HepG2 (cell line): Measurements from ENCODE around the gene MYBL2. TPM values are rescaled to one million over a fixed set of nuclear protein-coding genes. Genes with fewer than 3 reads are reported as not detected.

Experiments
- ATAC-seq: fragments of 200-7000 bp; cut with Tn5 transposase; 3 replicates; pipeline ENCODE4 v1.9.1; 2020; ENCODE audit warnings: mild to moderate bottlenecking, moderate library complexity
- BruUV-seq: library from RNA; stranded (reverse); fragments of 400-500 nt; replicated peaks from 2 replicates; lab custom pipeline; 2021; lab: Mats Ljungman, UMichigan
- CTCF ChIA-PET: fragments of 300-600 bp; formaldehyde crosslinking; extraction: SDS; loops from one replicate; lab custom pipeline; 2021; ENCODE audit warnings: low total read pairs, inconsistent platforms, low intra/inter-chr PET ratio; lab: Yijun Ruan, JAX
- POLR2A ChIA-PET: fragments of 350-600 bp; sonication (Branson Sonifier 250); formaldehyde crosslinking; loops from one replicate; lab custom pipeline; 2020; ENCODE audit warnings: antibody characterized with exemption, inconsistent platforms; lab: Yijun Ruan, JAX
- DNase-seq: peaks from one replicate; pipeline ENCODE4 v3.0.0-alpha.2; 2015; ENCODE audit warnings: low spot score
- FAIRE-seq: peaks from 3 replicates; lab custom pipeline; 2011; peaks lifted over from hg19 to GRCh38; lab: Jason Lieb, UNC
- H2AFZ ChIP-seq: one replicate; pipeline ENCODE4 v1.6.1; 2011; ENCODE audit warnings: low read length, inconsistent platforms
- H3K27ac ChIP-seq: fragments of 300-600 bp; 3 replicates; pipeline ENCODE4 v1.8.0; 2011; ENCODE audit warnings: mixed run types, mild to moderate bottlenecking, mixed read lengths, low read length, inconsistent platforms; ENCODE audit not compliant: insufficient read depth; ENCODE audit errors: extremely low read length
- H3K27me3 ChIP-seq, 2 experiments: fragments of 200-600 bp in 1 of 2; 2 replicates in 1 of 2; 3 replicates in 1 of 2; pipeline versions ENCODE4 v1.6.0 to v1.8.0; 2011; ENCODE audit warnings: low read length in 2 of 2, mild to moderate bottlenecking in 2 of 2, moderate library complexity in 2 of 2, inconsistent platforms in 1 of 2; ENCODE audit not compliant: insufficient read depth in 2 of 2, control insufficient read depth in 1 of 2
- H3K36me3 ChIP-seq, 2 experiments: fragments of 200-600 bp in 1 of 2; replicated peaks in 1 of 2; 2 replicates in 1 of 2; 3 replicates in 1 of 2; pipeline versions ENCODE4 v1.5.1 to v1.8.0; 2011; ENCODE audit warnings: low read length in 2 of 2, inconsistent platforms in 1 of 2; ENCODE audit not compliant: insufficient read depth in 2 of 2, control insufficient read depth in 1 of 2
- H3K4me1 ChIP-seq: 2 replicates; pipeline ENCODE4 v1.5.1; 2012; ENCODE audit warnings: low read length, inconsistent platforms; ENCODE audit not compliant: insufficient read depth
- H3K4me2 ChIP-seq: 2 replicates; pipeline ENCODE4 v1.6.0; 2011; ENCODE audit warnings: low read depth, low read length, inconsistent platforms
- H3K4me3 ChIP-seq, 3 experiments: fragments of 200-600 bp in 1 of 3; sonication (generic), shearing (Covaris generic) in 1 of 3; replicated peaks in 1 of 3; 2 replicates each; pipeline ENCODE4 v1.5.1; 2011 to 2016; ENCODE audit warnings: low read length in 3 of 3, inconsistent platforms in 2 of 3, low read depth in 2 of 3, mild to moderate bottlenecking in 2 of 3, control low read depth in 1 of 3, mixed read lengths in 1 of 3; ENCODE audit not compliant: insufficient read depth in 1 of 3
- H3K79me2 ChIP-seq: one replicate; pipeline ENCODE4 v1.6.1; 2011; ENCODE audit warnings: low read length, inconsistent platforms; ENCODE audit not compliant: insufficient read depth
- H3K9ac ChIP-seq: 2 replicates; pipeline ENCODE4 v1.6.0; 2011; ENCODE audit warnings: mild to moderate bottlenecking, low read depth, low read length, inconsistent platforms; ENCODE audit not compliant: insufficient read depth
- H3K9me3 ChIP-seq: 2 replicates; pipeline ENCODE4 v1.5.1; 2012; ENCODE audit warnings: mild to moderate bottlenecking, low read length
- H4K20me1 ChIP-seq: 2 replicates; pipeline ENCODE4 v1.6.0; 2011; ENCODE audit warnings: inconsistent platforms, mild to moderate bottlenecking, low read length, moderate library complexity; ENCODE audit not compliant: insufficient read depth
- ARID2 ChIP-seq: sonication (generic); formaldehyde crosslinking; IDR thresholded peaks from 2 replicates; pipeline ENCODE4 v1.8.1; 2022; ENCODE audit warnings: mild to moderate bottlenecking, missing genetic modification reagents, borderline replicate concordance
- CREM ChIP-seq, 2 experiments: sonication (generic) in 1 of 2; formaldehyde crosslinking in 1 of 2; IDR thresholded peaks; 2 replicates each; pipeline versions ENCODE4 v1.4.0 to v1.6.1; 2016 to 2020; ENCODE audit warnings: antibody characterized with exemption in 1 of 2, mild to moderate bottlenecking in 1 of 2, missing genetic modification reagents in 1 of 2
- GATAD2A ChIP-seq: IDR thresholded peaks from 2 replicates; pipeline ENCODE4 v1.6.1; 2016
- HMG20B ChIP-seq: conservative IDR thresholded peaks from 2 replicates; pipeline ENCODE4 v1.6.1; 2016; ENCODE audit warnings: missing genetic modification reagents, missing compliant biosample characterization
- KLF12 ChIP-seq: sonication (generic); formaldehyde crosslinking; IDR thresholded peaks from 2 replicates; pipeline ENCODE4 v1.4.0; 2020; ENCODE audit warnings: missing genetic modification reagents, borderline replicate concordance
- NKX3-1 ChIP-seq: sonication (generic); formaldehyde crosslinking; IDR thresholded peaks from 2 replicates; pipeline ENCODE4 v1.5.0; 2020; ENCODE audit warnings: missing genetic modification reagents
- RFXAP ChIP-seq: sonication (generic); formaldehyde crosslinking; IDR thresholded peaks from 2 replicates; pipeline ENCODE4 v1.4.0; 2020; ENCODE audit warnings: missing genetic modification reagents, borderline replicate concordance
- SRY ChIP-seq: sonication (generic); formaldehyde crosslinking; IDR thresholded peaks from 2 replicates; pipeline ENCODE4 v1.8.0; 2022; ENCODE audit warnings: mild to moderate bottlenecking, missing genetic modification reagents
- ZNF136 ChIP-seq: sonication (generic); formaldehyde crosslinking; IDR thresholded peaks from 2 replicates; pipeline ENCODE4 v1.8.1; 2022; ENCODE audit warnings: low read depth, mild to moderate bottlenecking, moderate library complexity, missing genetic modification reagents
- ZNF558 ChIP-seq: sonication (generic); formaldehyde crosslinking; IDR thresholded peaks from 2 replicates; pipeline ENCODE4 v1.9.0; 2022; ENCODE audit warnings: mild to moderate bottlenecking, missing genetic modification reagents, borderline replicate concordance
- ZNF768 ChIP-seq: sonication (generic); formaldehyde crosslinking; IDR thresholded peaks from 2 replicates; pipeline ENCODE4 v1.4.0; 2020; ENCODE audit warnings: missing genetic modification reagents
- ZSCAN29 ChIP-seq: sonication (generic); formaldehyde crosslinking; conservative IDR thresholded peaks from 2 replicates; pipeline ENCODE4 v1.4.0; 2020; ENCODE audit warnings: mild to moderate bottlenecking, missing genetic modification reagents
- WGBS: methylation state at CpG from one replicate; pipeline ENCODE4 v1.1.6; 2017; ENCODE audit warnings: low lambda C conversion rate; 5-methylcytosine and 5-hydroxymethylcytosine counted together
- in situ Hi-C: cut with HindIII; loops from 2 replicates; pipeline ENCODE4 v1.10.0; 2017; ENCODE audit warnings: low pct_unique_long_range_greater_than_20kb; ENCODE audit not compliant: extremely low pct_ligation_motif_present
- intact Hi-C: fragments of 100-400 bp; cut with micrococcal nuclease; formaldehyde crosslinking; loops from one replicate; pipeline ENCODE4 v1.10.0; 2022; ENCODE audit not compliant: unreplicated experiment
- polyA plus RNA-seq, 8 experiments: library from polyadenylated mRNA; depleted of rRNA in 3 of 8; stranded (reverse) in 7 of 8; unstranded in 1 of 8; fragments of >200 nt; fragmentation: Illumina TruSeq in 4 of 8; extraction: Trizol in 4 of 8; gene quantifications; 2 replicates each; pipeline versions ENCODE4 v1.2.1 to v1.2.3, GENCODE V29; 2011 to 2016; ENCODE audit warnings: low read depth in 4 of 8, missing spikeins in 1 of 8, mixed read lengths in 1 of 8; ENCODE audit not compliant: insufficient read depth in 1 of 8
- total RNA-seq, 5 experiments: library from RNA; depleted of rRNA; stranded (reverse); fragments of >200 nt; fragmentation: Illumina TruSeq; extraction: Trizol; gene quantifications; 2 replicates each; pipeline ENCODE4 v1.2.3, GENCODE V29; 2016; ENCODE audit warnings: low read depth in 1 of 5
- TF ChIP-seq, protein P1 (sequence below): sonication (generic); formaldehyde crosslinking; IDR thresholded peaks from 2 replicates; pipeline ENCODE4 v1.8.1; 2023; ENCODE audit warnings: mild to moderate bottlenecking, missing genetic modification reagents
- TF ChIP-seq, protein P2 (sequence below): IDR thresholded peaks from 2 replicates; pipeline ENCODE4 v1.6.1; 2016
- TF ChIP-seq, protein P3 (sequence below): sonication (generic); formaldehyde crosslinking; conservative IDR thresholded peaks from 2 replicates; pipeline ENCODE4 v1.8.0; 2022; ENCODE audit warnings: low read depth, missing genetic modification reagents

The MYBL2 gene
- total and polyA plus RNA-seq, 2 of the 13 experiments (the other 11 are each of a cell fraction or from before 2014, with no cell fraction given): 11.9 to 66.2 TPM

DNA sequence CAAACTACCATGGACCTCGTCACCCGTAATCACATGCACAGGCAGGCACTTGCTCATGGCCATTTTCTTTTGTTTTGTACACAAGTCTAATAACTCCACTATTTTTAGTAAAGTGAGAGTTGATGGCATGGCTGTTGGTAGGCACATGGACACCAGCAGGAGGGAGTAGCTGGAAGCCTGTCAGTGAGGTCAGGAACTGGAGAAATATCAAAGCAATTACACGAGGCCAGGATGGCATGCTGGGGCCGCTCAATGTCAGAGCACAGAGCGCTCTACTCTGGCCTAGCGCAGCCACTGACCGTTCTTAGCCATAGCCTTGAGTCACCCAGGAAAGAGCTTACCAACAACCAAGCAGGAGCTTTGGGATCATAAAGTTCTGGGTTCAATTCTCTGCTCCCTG is 96.0 kb downstream of the MYBL2 start:
- DNase-seq: no peak
- no peak overlapping the region for H3K4me3 ChIP-seq
- H3K9me3 ChIP-seq: no peaks in the 10 kb centered on the region
- H3K4me2 ChIP-seq: no peak overlapping the region
- no peak overlapping the region for H2AFZ ChIP-seq
- 28% methylated on average over 7 of the region's 7 CpGs for WGBS
- ChIA-PET POLR2A (no interaction called here), CTCF (no interaction called here)
- BruUV-seq: no TSS peak
- H3K4me1 ChIP-seq: no peaks in the 10 kb centered on the region
- H4K20me1 ChIP-seq: no peaks in the 10 kb centered on the region
- in situ Hi-C loops (no loop called here), intact Hi-C loops (no loop called here)
- FAIRE-seq: no peak
- H3K27me3 ChIP-seq: peaks cover 8 to 60% of the 10 kb centered on the region in 2 experiments
- H3K9ac ChIP-seq: no peak overlapping the region
- H3K27ac ChIP-seq: no peak overlapping the region
- TF ChIP-seq, protein P1, sequence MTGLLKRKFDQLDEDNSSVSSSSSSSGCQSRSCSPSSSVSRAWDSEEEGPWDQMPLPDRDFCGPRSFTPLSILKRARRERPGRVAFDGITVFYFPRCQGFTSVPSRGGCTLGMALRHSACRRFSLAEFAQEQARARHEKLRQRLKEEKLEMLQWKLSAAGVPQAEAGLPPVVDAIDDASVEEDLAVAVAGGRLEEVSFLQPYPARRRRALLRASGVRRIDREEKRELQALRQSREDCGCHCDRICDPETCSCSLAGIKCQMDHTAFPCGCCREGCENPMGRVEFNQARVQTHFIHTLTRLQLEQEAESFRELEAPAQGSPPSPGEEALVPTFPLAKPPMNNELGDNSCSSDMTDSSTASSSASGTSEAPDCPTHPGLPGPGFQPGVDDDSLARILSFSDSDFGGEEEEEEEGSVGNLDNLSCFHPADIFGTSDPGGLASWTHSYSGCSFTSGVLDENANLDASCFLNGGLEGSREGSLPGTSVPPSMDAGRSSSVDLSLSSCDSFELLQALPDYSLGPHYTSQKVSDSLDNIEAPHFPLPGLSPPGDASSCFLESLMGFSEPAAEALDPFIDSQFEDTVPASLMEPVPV (CRISPR knock-in tag): no peak
- TF ChIP-seq ZNF768 (CRISPR knock-in tag) (no peak), HMG20B (no peak), RFXAP (no peak), ZNF558 (CRISPR knock-in tag) (no peak), NKX3-1 (CRISPR knock-in tag) (no peak), GATAD2A (CRISPR knock-in tag) (no peak), ZSCAN29 (CRISPR knock-in tag) (no peak), KLF12 (CRISPR knock-in tag) (no peak), ARID2 (no peak), ZNF136 (CRISPR knock-in tag) (no peak), SRY (CRISPR knock-in tag) (no peak), CREM (IDR thresholded peaks at IDR 0.05) (no peak), CREM (CRISPR knock-in tag; IDR thresholded peaks at IDR 0.05) (no peak)
- TF ChIP-seq, protein P2, sequence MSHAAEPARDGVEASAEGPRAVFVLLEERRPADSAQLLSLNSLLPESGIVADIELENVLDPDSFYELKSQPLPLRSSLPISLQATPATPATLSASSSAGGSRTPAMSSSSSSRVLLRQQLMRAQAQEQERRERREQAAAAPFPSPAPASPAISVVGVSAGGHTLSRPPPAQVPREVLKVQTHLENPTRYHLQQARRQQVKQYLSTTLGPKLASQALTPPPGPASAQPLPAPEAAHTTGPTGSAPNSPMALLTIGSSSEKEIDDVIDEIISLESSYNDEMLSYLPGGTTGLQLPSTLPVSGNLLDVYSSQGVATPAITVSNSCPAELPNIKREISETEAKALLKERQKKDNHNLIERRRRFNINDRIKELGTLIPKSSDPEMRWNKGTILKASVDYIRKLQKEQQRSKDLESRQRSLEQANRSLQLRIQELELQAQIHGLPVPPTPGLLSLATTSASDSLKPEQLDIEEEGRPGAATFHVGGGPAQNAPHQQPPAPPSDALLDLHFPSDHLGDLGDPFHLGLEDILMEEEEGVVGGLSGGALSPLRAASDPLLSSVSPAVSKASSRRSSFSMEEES (CRISPR knock-in tag): no peak
- TF ChIP-seq, protein P3, sequence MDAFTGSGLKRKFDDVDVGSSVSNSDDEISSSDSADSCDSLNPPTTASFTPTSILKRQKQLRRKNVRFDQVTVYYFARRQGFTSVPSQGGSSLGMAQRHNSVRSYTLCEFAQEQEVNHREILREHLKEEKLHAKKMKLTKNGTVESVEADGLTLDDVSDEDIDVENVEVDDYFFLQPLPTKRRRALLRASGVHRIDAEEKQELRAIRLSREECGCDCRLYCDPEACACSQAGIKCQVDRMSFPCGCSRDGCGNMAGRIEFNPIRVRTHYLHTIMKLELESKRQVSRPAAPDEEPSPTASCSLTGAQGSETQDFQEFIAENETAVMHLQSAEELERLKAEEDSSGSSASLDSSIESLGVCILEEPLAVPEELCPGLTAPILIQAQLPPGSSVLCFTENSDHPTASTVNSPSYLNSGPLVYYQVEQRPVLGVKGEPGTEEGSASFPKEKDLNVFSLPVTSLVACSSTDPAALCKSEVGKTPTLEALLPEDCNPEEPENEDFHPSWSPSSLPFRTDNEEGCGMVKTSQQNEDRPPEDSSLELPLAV (CRISPR knock-in tag): no peak
- H3K79me2 ChIP-seq: no peaks in the 10 kb centered on the region
- no peak for ATAC-seq
- no peaks in the 10 kb centered on the region for H3K36me3 ChIP-seq
